Measurements from ENCODE around the gene CDK18. TPM values are rescaled to one million over a fixed set of nuclear protein-coding genes. Genes with fewer than 3 reads are reported as not detected.

CDK18 gene
- total RNA-seq, 1 donor from 2014 or later: 23.9 TPM

DNA sequence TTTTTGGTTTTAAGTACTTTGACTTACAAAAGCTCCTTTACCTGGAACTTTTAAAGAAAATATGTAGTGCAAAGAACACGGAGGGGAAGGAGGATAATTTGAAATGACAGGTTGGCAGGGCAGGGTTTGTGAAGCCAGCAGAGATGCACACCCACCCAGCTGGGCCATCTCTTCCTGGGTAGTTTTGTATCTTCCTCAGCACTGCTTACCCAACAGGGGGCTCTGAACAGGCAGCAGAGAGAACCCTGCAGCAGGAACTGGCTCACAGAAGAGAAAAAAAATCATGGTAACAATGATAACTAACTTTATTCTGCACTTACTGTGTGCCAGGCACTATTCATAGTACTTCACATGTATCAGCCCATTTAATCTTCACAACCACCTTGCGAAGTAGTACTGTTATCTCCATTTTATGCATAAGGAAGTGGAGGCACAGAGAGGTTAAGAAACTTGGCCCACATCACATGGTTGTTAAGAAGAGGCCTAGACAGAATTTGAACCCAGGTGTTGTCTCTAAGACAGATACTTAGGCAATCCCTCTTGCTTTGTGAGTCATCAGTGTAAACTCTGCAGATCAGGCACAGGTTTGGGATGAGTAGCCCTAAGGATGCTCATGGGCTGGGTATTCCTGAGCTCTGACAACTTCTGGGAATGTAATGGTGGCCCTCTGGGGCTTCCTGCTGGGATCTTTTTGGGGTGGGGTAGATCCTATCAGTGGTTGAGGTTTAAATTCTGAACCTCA lies 66.5 kb downstream of the CDK18 start:
- H3K9me3 Mint-ChIP-seq (ENCODE audit: low read depth): no peaks in the 10 kb centered on the region

GRCh38 chr1:205571747-205572146 lies 67.3 kb downstream of the CDK18 start:
- Mint-ChIP-seq H3K4me1 (ENCODE audit: low read depth) (peaks cover 16% of the 10 kb centered on the region), H3K27ac (no peak overlapping the region)

More for the DNA sequence above, 66.5 kb downstream of the CDK18 start:
- TF ChIP-seq, protein P1, sequence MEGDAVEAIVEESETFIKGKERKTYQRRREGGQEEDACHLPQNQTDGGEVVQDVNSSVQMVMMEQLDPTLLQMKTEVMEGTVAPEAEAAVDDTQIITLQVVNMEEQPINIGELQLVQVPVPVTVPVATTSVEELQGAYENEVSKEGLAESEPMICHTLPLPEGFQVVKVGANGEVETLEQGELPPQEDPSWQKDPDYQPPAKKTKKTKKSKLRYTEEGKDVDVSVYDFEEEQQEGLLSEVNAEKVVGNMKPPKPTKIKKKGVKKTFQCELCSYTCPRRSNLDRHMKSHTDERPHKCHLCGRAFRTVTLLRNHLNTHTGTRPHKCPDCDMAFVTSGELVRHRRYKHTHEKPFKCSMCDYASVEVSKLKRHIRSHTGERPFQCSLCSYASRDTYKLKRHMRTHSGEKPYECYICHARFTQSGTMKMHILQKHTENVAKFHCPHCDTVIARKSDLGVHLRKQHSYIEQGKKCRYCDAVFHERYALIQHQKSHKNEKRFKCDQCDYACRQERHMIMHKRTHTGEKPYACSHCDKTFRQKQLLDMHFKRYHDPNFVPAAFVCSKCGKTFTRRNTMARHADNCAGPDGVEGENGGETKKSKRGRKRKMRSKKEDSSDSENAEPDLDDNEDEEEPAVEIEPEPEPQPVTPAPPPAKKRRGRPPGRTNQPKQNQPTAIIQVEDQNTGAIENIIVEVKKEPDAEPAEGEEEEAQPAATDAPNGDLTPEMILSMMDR (IDR thresholded peaks at IDR 0.05; ENCODE audit: unreplicated experiment): no peak
- no peaks in the 10 kb centered on the region for H3K36me3 Mint-ChIP-seq (ENCODE audit: insufficient read depth)
- H3K4me3 Mint-ChIP-seq (ENCODE audit: low read depth): no peak overlapping the region
- H3K27me3 Mint-ChIP-seq: peaks cover 54% of the 10 kb centered on the region
- DNase-seq (ENCODE audit: low spot score, unreplicated experiment): no peak
- peaks cover 20% of the 10 kb centered on the region for H3K4me1 Mint-ChIP-seq (ENCODE audit: low read depth)
- H3K27ac Mint-ChIP-seq: no peak overlapping the region

DNA sequence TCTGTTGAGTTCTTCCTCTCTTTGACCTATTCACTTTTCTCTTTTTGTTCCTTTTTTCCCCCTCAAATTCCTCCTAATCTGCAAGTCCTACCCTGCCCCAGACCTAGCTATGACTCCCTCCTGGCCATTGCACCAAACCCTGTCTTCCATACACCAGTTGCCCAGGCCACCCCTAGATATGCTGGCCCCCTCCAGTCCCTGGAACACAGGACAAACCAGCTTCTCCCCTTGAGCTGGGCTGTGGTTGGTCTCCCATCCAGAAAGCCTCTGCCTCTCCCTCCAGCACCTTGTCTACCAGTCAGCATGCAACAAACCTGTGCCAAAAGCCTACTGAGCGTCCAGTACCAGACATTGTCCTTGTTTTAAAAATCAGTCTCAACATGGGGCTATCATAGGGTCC lies 68.0 kb downstream of the CDK18 start:
- DNase-seq (ENCODE audit: low spot score, unreplicated experiment): no peak
- H3K9me3 Mint-ChIP-seq (ENCODE audit: low read depth): no peaks in the 10 kb centered on the region
- no peaks in the 10 kb centered on the region for H3K36me3 Mint-ChIP-seq (ENCODE audit: insufficient read depth)
- H3K4me1 Mint-ChIP-seq (ENCODE audit: low read depth): peaks cover 11% of the 10 kb centered on the region
- no peak overlapping the region for H3K4me3 Mint-ChIP-seq (ENCODE audit: low read depth)
- TF ChIP-seq, protein P1 (IDR thresholded peaks at IDR 0.05; ENCODE audit: unreplicated experiment): no peak
- H3K27ac Mint-ChIP-seq: no peak overlapping the region
- H3K27me3 Mint-ChIP-seq: peaks cover 55% of the 10 kb centered on the region

More at GRCh38 chr1:205571747-205572146, 67.3 kb downstream of the CDK18 start:
- H3K36me3 Mint-ChIP-seq (ENCODE audit: insufficient read depth): no peaks in the 10 kb centered on the region
- H3K4me3 Mint-ChIP-seq (ENCODE audit: low read depth): no peak overlapping the region
- no peaks in the 10 kb centered on the region for H3K9me3 Mint-ChIP-seq (ENCODE audit: low read depth)
- DNase-seq (ENCODE audit: low spot score, unreplicated experiment): no peak
- TF ChIP-seq, protein P1 (IDR thresholded peaks at IDR 0.05; ENCODE audit: unreplicated experiment): no peak
- peaks cover 55% of the 10 kb centered on the region for H3K27me3 Mint-ChIP-seq

- H3K27ac Mint-ChIP-seq: no peak overlapping the region
- peaks cover 8% of the 10 kb centered on the region for H3K4me1 Mint-ChIP-seq (ENCODE audit: low read depth)
- H3K4me3 Mint-ChIP-seq (ENCODE audit: low read depth): no peak overlapping the region
- no peaks in the 10 kb centered on the region for H3K9me3 Mint-ChIP-seq (ENCODE audit: low read depth)
- TF ChIP-seq, protein P1 (IDR thresholded peaks at IDR 0.05; ENCODE audit: unreplicated experiment): no peak
- no peak for DNase-seq (ENCODE audit: low spot score, unreplicated experiment)
- H3K27me3 Mint-ChIP-seq: peaks cover 57% of the 10 kb centered on the region
- H3K36me3 Mint-ChIP-seq (ENCODE audit: insufficient read depth): no peaks in the 10 kb centered on the region
Observed at GRCh38 chr1:205575294-205575885, 70.9 kb downstream of the CDK18 start.

DNA sequence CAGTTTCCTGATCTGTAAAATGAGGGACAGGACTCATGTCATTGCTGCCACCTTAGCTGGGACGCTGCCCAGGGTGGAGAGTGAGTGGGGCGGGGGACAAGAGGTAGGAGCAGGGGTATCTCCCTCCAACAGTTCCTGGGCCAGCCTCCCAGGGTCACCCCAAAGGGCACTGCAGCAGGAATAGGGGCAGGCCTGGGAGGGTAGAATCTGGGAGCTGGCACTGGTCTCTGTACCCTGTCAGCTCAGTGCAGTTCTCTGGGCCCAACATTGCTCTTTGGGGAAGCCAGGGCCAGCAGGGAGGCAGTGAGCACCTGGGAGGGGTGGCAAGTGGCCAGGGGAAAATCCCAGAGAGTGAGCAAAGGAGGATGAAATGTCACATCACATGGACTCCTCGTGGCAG lies 71.5 kb downstream of the CDK18 start:
- H3K4me1 Mint-ChIP-seq (ENCODE audit: low read depth): peaks cover 8% of the 10 kb centered on the region
- DNase-seq (ENCODE audit: low spot score, unreplicated experiment): no peak
- TF ChIP-seq, protein P1 (IDR thresholded peaks at IDR 0.05; ENCODE audit: unreplicated experiment): no peak
- H3K9me3 Mint-ChIP-seq (ENCODE audit: low read depth): no peaks in the 10 kb centered on the region
- H3K27ac Mint-ChIP-seq: no peak overlapping the region
- no peaks in the 10 kb centered on the region for H3K36me3 Mint-ChIP-seq (ENCODE audit: insufficient read depth)
- H3K4me3 Mint-ChIP-seq (ENCODE audit: low read depth): no peak overlapping the region
- H3K27me3 Mint-ChIP-seq: peaks cover 51% of the 10 kb centered on the region

All from progenitor cell of endocrine pancreas (in vitro differentiated cells).